HG02623 (cell line): ENCODE data around the gene GRB10.
"Not testable (repeated sequence)": the region's sequence is repeated elsewhere in the genome, so short reads cannot be mapped to it uniquely, and the experiment has no call there.

ENCODE experiments used
- ATAC-seq: cut with Tn5 transposase; IDR thresholded peaks from one replicate; pipeline ENCODE4 v1.9.1; 2021; ENCODE audit warnings: moderate library complexity; ENCODE audit not compliant: unreplicated experiment

Gene GRB10

GRCh38 chr7:50779427-50779826, 3.3 kb downstream of the GRB10 start:
- no peak for ATAC-seq

GRCh38 chr7:50778189-50778588, 4.5 kb downstream of the GRB10 start:
- ATAC-seq = no peak

GRCh38 chr7:50775836-50776235, 6.9 kb downstream of the GRB10 start:
- no peak for ATAC-seq

- no peak for ATAC-seq
These were observed 7.5 kb downstream of the GRB10 start for GRCh38 chr7:50775231-50775630.

- ATAC-seq = no peak
These were observed 8.4 kb downstream of the GRB10 start for GRCh38 chr7:50774319-50774718.

GRCh38 chr7:50773071-50773470, 9.6 kb downstream of the GRB10 start:
- ATAC-seq = not testable (repeated sequence)

- ATAC-seq = no peak
These were observed 11.3 kb downstream of the GRB10 start for GRCh38 chr7:50771120-50772002.

GRCh38 chr7:50768485-50769474, 13.9 kb downstream of the GRB10 start:
- no peak for ATAC-seq

DNA sequence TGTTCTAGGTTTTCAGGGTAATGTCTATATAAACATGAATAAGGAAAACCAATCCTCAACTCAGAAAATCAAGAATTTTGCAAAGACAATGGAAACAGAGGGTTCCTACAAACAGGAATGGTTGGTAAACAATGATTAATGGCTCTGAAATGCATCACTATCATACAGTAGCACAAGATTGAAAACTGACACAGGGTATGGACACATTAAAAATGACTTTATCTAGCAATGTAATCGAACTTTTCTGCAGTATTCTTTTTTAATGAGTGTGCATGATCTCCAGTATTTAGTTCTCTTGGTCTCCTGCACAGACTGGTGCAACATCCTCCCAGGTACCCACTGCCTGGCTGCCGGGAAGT, 15.9 kb downstream of the GRB10 start:
- no peak for ATAC-seq

DNA sequence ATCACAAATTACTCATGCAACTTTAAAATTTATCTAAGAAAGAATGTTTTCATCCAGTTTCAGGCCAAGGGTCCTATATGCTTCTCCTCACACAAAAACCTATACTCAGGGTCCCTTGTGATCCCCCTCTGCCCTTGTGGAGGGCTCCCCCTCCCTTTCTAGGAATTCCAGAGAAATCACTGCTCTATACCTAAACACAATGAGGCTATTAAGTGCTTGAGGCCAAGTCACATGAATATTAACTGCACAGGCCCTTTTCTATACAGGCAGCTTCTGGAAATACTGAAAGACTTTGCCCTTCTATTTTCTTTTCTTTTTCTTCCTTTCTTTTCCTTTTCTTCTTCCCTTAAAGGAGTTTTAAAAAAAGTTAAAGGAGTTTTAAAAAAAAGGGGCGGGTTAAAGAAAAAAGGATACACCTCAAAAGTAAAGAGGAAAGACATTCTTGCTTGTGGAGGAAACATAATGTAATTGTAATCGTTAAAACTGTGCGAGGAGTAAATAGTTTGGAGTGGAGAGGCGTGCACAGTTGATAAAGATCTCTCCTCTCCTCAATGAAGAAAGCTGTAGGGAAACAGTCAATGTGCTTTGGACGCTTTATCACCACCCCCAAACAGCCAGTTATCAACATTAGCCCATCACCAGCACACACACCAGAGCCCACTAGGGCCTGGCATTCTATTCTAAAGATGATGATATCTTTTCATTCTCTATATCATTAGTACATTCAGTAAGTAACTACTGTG, 16.4 kb downstream of the GRB10 start:
- no peak for ATAC-seq

- ATAC-seq = no peak
These were observed 20.4 kb downstream of the GRB10 start for GRCh38 chr7:50762337-50762736.

GRCh38 chr7:50761713-50762112, 21.0 kb downstream of the GRB10 start:
- no peak for ATAC-seq

GRCh38 chr7:50757703-50758390, 24.8 kb downstream of the GRB10 start:
- ATAC-seq = no peak

DNA sequence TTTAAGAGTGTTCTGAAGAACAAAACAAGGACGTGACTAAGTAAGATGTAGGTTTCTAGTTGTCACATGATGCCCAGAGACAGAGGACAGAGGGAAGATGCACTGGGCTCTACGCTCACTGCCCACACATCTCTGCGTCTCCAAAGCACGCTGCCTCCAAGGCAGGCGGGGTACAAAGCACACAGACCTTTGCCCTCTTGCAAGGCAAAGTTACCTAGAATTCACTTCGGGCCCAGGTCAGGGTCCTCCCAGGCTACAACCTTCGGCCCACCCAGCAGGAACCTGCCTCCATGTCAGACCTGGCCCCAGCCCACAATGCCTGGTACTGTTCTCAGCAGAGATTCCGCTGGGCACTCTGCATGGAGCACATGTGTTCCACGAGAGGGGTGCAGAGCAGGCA, 26.5 kb downstream of the GRB10 start:
- no peak for ATAC-seq

DNA sequence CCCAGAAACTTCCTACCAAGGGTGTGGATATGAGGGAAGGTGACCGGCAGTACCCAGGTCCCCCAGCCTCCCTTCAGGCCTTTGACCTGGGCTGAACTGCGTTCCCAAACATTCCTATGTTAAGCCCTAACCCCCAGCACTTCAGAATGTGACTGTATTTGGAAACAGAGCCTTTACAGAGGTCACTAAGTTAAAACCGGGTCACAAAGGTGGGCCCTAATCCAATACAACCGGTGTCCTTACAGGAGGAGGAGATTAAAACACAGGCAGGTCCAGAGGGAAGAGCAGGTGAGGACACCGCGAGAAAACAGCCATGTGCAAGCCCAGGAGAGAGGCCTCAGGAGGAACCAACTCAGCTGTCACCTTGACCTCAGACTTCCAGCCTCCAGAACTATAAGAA, 28.0 kb downstream of the GRB10 start:
- ATAC-seq = no peak

DNA sequence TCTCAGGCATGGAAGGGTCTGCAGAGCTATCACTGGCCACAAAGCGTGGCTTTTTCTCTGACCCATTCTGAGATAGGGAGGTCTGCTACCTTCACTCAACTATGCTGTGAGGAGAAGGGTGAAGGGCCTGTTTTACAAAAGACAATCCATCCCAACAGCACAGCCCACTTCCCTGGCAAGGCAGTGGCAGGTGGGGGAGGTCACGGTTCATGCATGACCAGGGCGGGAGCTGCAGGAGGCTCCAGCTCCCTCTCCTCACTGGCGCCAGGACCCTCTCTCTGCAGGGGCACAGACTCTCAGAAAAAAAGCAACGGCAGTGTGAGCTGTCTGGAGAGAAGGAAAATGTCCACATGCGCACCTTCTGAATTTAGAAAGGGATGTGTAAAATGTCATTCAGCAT, 28.5 kb downstream of the GRB10 start:
- no peak for ATAC-seq

DNA sequence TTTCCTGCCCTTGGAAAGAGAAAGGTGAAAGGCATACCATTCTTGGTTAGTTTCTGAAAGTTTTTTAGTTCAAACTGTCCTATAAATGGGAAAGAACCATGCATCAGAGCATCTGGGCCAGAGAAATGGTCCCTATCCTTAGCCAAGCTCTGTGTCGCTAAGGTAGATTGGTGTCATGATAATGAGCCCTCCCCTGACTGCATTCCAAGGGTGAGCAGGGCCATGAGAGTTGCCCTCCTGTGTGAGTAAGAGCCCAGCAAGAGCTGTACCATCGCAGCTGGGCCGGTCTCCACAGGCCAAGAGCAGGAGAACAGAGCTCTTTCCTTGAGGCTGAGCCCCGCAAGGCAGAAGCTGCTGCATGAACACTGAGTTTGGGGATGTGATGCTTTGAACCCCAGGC, 30.3 kb downstream of the GRB10 start:
- no peak for ATAC-seq

GRCh38 chr7:50751146-50751545, 31.6 kb downstream of the GRB10 start:
- no peak for ATAC-seq

- no peak for ATAC-seq
These were observed 32.8 kb downstream of the GRB10 start for GRCh38 chr7:50749896-50750295.

- ATAC-seq = no peak
These were observed 34.2 kb downstream of the GRB10 start for GRCh38 chr7:50748472-50748871.

DNA sequence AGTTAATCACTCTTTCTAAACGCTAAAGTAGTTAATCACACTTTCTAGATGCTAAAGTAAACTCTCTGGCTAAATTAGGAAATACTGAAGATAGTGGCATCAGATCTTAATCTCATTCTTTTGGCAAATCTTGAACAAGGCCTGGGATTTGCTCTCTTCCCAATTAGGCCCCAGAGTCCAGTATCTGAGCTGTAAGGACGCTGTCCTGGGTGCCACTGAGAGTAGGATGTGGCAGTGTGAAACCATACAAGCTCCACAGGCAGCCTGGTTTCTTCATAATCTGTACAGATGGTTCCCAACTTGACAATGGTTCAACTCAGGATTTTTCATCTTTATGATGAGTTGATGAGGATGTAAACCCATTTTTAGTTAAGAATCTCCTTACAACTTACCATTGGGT, 36.9 kb downstream of the GRB10 start:
- ATAC-seq = no peak
